HepG2 (cell line): ENCODE results near the gene MAP3K5.

Experiments used
- CTCF ChIP-seq: sonication (generic); formaldehyde crosslinking; IDR thresholded peaks from 2 replicates; pipeline ENCODE4 v1.5.0; 2020; ENCODE audit warnings: mild to moderate bottlenecking, missing genetic modification reagents, moderate library complexity
- FIP1L1 ChIP-seq: fragments of 200-400 bp; formaldehyde crosslinking; IDR thresholded peaks from 2 replicates; pipeline ENCODE4 v1.6.1; 2018; ENCODE audit warnings: low read depth, mild to moderate bottlenecking, low read length, moderate library complexity, borderline replicate concordance; ENCODE audit not compliant: insufficient read depth
- MEF2D ChIP-seq: sonication (generic); formaldehyde crosslinking; IDR thresholded peaks from 2 replicates; pipeline ENCODE4 v1.5.1; 2020; ENCODE audit warnings: mild to moderate bottlenecking, missing genetic modification reagents
- SP1 ChIP-seq, 2 experiments: fragments of 450-650 bp in 1 of 2; sonication (generic) in 1 of 2; formaldehyde crosslinking in 1 of 2; IDR thresholded peaks; 2 replicates each; pipeline versions ENCODE4 v1.4.0 to v1.6.1; 2016 to 2020; ENCODE audit warnings: missing genetic modification reagents in 1 of 2
- YEATS4 ChIP-seq: sonication (generic); formaldehyde crosslinking; IDR thresholded peaks from 2 replicates; pipeline ENCODE4 v1.4.0; 2020; ENCODE audit warnings: missing genetic modification reagents, borderline replicate concordance
- ZNF432 ChIP-seq: sonication (generic); formaldehyde crosslinking; IDR thresholded peaks from 2 replicates; pipeline ENCODE4 v1.5.0; 2020; ENCODE audit warnings: missing genetic modification reagents, mild to moderate bottlenecking, borderline replicate concordance
- ZNF460 ChIP-seq: sonication (generic); formaldehyde crosslinking; IDR thresholded peaks from 2 replicates; pipeline ENCODE4 v1.5.1; 2020; ENCODE audit warnings: missing genetic modification reagents, mild to moderate bottlenecking, borderline replicate concordance
- ZNF510 ChIP-seq: sonication (generic); formaldehyde crosslinking; IDR thresholded peaks from 2 replicates; pipeline ENCODE4 v1.4.0; 2020; ENCODE audit warnings: low read depth, mild to moderate bottlenecking, missing genetic modification reagents

DNA sequence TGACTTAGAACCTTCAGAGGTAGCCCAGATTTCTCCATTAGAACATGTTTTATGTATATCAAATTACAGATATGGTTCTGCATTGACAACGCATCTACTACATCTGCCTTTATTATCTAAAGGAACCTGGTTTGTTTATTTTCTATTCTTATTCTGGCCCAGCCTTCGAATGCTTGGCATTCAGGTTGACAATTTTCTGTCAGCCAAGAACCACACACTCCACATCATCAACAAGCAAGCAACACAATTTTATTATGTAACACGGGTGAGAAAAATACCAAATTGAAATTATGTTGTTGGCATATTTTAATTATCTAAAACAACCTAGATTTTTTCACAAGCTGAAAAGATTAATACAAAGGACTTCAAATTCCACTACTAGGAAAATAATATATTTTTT lies 14.6 kb downstream of the MAP3K5 start:
- TF ChIP-seq FIP1L1 (no peak), CTCF (CRISPR knock-in tag) (no peak), MEF2D (CRISPR knock-in tag) (no peak), ZNF432 (CRISPR knock-in tag) (no peak), SP1 (IDR thresholded peaks at IDR 0.05) (no peak), SP1 (CRISPR knock-in tag; IDR thresholded peaks at IDR 0.05) (no peak), YEATS4 (CRISPR knock-in tag) (no peak), ZNF510 (no peak), ZNF460 (CRISPR knock-in tag) (no peak)
